HG03342 (cell line): ENCODE measurements around the gene MTHFD1L.

Experiments
- ATAC-seq: cut with Tn5 transposase; IDR thresholded peaks from one replicate; pipeline ENCODE4 v1.9.1; 2021; ENCODE audit warnings: mild to moderate bottlenecking, moderate library complexity; ENCODE audit not compliant: unreplicated experiment

MTHFD1L gene

DNA sequence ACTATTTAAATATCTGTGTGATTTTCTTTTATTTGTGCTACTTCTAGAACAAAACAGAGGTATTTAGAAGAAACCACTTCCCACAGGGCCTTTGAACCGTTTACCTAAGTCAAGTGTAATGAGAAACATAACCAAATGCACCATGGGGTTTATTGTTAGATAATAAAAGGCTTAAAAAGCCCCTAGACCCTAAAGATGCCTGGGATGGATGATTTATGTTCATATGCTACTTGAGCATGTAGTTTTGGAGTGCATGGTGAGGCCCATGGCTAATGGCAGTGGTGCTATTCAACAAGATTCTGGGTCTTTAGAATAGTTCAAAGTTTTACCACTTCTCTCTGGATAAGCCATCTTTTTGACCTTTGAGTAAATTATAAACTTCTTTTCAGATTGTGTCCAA is 65.9 kb downstream of the MTHFD1L start:
- no peak for ATAC-seq

- ATAC-seq = no peak
Observed at GRCh38 chr6:150932996-150933395, 67.5 kb downstream of the MTHFD1L start.

DNA sequence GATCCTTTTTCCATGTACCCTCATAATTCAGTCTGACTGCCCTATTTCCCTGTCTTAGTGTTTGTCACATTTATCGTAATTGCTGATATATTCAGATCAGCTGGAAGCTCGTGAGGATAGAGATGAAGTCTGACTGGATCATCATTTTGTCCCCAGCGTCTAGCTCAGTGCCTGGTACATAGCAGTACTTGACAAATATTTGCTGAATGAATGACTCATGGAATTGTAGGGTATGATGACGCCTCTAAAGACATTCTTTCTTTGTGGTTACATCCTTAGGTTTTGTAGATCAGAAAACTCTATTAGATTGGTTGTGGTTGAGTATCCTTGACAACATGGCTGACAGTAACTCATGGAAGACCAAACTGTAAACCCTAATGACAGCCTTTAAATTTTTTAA is 68.9 kb downstream of the MTHFD1L start:
- ATAC-seq = no peak

- ATAC-seq = no peak
Observed at GRCh38 chr6:150936021-150936555, 70.6 kb downstream of the MTHFD1L start.

- no peak for ATAC-seq
Observed at GRCh38 chr6:150937132-150937906, 71.8 kb downstream of the MTHFD1L start.

DNA sequence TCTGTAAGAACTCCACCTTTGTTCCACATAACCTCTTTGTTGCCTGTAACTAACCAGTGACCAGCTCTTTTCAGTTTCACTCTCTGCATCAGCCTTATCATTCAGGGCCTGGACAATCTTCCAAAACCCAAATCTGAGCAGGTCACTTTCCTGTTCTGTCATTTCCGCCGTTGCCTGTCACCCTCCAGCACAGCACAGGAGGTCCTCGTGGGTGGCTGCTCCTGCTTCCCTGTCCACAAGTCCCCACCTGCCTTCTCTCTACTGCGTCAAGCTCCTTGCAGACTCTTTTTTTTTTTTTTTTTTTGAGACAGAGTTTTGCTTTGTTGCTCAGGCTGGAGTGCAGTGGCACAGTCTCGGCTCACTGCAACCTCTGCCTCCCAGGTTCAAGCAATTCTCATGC is 73.9 kb downstream of the MTHFD1L start:
- ATAC-seq = no peak

- no peak for ATAC-seq
Observed at GRCh38 chr6:150940941-150941340, 75.4 kb downstream of the MTHFD1L start.

DNA sequence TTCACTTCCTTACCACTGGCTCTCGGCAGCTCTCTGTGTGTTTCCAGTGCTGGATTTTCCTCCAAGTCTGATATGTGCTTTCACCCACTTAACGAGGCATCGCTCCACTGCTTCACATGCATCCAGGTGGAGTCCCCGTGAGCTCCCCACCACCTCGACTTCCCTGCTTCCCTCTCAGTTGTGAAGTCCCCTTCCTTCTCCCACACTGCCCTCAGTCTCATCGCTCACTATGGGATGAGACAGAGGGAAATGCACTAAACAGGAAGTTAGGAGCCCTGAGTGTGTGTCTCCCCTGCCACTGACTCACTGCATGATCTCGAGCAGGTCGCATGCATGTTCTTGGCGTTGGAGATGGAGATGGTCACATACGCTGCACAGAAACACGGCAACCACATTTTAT is 84.0 kb downstream of the MTHFD1L start:
- ATAC-seq = no peak

DNA sequence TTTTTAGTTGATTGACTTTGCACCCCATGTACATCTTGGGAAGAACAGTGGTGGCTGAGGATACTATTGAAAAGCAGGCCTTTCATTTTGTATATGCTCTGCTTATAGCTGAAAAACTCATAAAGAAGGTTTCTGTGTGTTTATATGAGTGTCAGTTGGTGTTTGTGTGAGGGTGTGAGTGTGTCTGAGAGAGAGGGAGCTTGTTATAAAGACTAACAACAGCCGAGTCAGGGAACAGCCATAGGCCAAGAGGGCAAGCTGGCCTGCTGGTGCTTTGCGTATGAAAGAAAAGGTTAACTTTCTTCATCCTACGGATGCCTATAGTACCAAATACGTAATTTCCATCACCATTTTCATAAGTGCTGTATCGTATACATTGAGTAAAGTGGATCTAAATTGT is 88.3 kb downstream of the MTHFD1L start:
- no peak for ATAC-seq

- no peak for ATAC-seq
Observed at GRCh38 chr6:150959166-150959565, 93.7 kb downstream of the MTHFD1L start.

- no peak for ATAC-seq
Observed at GRCh38 chr6:150962436-150962835, 96.9 kb downstream of the MTHFD1L start.

DNA sequence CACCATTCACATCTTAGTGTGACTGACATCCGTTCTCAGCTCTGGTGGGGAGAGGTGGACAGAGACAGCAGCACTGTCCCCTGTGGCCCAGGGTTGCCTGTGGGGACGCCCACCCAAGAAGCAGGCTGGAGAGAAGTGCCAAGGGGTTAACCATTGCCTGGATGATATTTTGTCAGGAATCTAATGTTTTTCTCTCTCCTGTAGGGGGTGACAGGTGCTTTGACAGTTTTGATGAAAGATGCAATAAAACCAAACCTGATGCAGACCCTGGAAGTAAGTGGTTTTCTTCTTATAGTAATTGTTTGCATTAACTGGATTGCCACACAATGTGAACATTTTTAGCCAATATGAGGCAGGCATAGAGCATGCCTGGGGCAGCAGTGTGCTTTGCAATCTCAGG is 99.3 kb downstream of the MTHFD1L start:
- ATAC-seq = no peak

GRCh38 chr6:150966786-150967185 is 101.3 kb downstream of the MTHFD1L start:
- no peak for ATAC-seq

DNA sequence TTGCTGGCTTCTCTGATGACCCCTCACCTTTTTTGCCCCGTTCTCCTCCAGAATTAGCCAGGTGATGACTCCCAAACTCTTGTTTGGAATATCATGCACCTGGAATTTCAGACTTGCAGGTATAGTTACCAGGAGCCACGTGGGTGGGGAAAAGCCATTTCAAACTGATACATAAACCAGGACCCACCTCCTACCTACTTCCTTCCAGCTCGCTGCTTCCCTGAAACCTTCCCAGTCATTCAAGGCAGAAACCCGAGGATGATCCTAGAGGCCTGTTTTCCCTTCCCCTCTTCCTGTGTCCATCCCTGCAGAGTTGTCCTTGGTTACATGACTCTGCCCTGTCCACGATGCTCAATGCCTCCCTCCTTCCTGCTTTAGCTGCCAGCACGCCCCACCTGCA is 101.9 kb downstream of the MTHFD1L start:
- no peak for ATAC-seq

- ATAC-seq = no peak
Observed at GRCh38 chr6:150967910-150968309, 102.4 kb downstream of the MTHFD1L start.

DNA sequence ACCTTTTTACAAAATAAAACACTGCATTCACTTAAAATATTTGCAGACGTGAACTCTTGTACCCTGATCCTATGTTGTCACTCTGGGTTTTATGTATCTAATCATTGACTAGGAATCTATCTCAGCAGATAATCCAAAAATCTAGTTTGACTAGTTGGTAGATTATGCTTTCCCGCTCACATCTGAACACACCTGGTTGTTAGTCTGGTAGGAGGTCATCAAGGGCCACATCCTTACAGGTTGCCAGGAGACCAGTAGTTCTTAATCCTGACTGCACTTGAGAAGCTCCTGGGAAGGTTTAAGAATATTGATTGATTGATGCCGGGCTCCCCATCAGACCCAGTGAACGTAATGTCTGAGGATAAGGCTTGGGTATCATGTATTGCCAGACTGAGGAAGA is 104.4 kb downstream of the MTHFD1L start:
- ATAC-seq = no peak

DNA sequence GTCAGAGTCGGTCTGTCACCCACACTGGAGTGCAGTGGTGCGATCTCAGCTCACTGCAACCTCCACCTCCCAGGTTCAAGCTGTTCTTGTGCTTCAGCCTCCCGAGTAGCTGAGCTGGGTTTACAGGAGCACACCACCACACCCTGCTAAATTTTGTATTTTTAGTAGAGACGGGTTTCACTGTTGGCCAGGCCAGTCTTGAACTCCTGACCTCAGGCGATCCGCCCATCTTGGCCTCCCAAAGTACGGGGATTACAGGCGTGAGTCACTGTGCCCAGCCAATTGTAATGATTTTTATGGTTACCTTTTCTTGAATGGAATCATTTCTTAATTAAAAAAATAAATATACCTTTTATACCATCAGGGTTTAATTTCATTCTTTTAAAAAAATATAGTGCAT is 105.7 kb downstream of the MTHFD1L start:
- ATAC-seq = no peak

DNA sequence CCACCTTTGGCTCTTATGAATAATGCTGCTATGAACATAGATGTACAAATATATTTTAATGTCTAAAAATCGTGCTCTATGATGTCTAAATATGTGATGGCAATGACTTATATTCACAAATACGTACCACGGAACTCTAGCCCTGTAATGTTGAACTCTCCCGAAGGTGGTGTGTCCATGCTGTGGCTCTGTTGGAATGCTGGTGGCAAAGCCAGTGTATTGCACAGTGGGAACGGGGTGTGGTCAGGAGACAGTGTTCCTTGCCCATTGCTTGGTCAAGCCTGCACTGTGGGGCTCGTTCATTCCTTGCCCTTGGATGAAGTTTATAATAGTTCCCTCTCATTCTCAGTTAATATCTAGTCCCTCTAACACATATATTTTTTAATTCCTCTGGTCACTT is 109.6 kb downstream of the MTHFD1L start:
- no peak for ATAC-seq

DNA sequence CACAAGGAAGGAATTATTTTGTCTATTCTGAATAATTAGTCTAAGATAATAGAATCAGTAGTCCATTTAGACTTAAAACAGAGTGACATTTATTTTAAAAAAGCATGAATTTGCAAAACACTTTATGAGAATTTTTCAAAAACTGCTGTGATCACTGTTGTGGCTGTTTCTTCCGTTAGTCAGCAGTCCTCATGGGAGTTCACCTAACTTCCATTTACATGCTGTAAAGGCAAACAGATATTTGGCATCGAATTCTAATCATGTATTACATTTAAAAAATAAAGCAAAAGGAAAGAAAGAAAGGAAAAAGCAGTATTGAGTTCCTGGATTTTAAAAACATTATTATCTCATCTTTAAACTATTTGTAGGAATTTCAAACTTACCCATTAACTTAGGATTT is 111.8 kb downstream of the MTHFD1L start:
- no peak for ATAC-seq

- ATAC-seq = no peak
Observed at GRCh38 chr6:150978624-150979023, 113.1 kb downstream of the MTHFD1L start.

DNA sequence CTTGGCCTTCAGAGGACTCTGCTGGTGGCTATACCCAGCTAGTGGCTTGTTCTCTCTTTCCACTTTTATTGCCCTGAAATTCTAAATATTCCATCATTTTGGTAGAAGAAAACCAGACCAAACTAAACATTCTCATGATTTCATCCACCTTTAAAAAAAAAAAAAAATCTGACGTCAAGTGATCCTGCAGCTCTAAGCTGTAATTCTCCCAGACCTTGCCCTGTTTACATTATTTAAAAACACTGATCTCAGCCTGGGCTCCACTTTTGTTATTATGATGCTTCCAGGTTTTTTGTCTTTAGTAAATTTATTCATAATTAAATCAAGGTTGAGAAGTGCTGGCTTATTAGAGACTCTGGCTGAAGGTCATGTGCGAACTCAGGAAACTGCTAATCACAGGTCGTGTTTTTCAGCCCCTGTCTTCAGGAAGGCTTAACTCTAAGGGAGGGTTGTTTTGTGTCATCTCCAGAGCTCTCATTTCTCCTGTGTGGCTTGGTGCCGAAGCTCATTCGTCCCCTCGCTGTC is 114.4 kb downstream of the MTHFD1L start:
- no peak for ATAC-seq

GRCh38 chr6:150981095-150981494 is 115.6 kb downstream of the MTHFD1L start:
- peak; percentile 79 for ATAC-seq

DNA sequence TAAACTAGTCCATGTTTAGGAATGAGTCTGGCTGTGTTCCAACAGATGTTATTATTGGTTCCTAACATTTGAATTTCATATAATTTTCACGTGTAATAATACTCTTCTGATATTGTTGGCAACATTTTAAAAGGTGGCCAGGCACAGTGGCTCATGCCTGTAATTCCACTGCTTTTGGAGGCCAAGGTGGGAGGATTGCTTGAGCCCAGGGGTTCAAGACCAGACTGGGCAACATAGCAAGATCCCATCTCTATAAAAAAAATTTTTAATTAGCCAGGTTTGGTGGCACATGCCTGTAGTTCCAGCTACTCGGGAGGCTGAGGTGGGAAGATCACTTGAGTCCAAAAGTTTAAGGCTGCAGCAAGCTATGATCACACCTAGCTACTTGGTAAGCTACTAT is 116.2 kb downstream of the MTHFD1L start:
- ATAC-seq = no peak
